A172 (cell line): ENCODE data around the gene CDKL4. TPM values are rescaled to one million over a fixed set of nuclear protein-coding genes. Genes with fewer than 3 reads are reported as not detected.
"Not testable (repeated sequence)": the region's sequence is repeated elsewhere in the genome, so short reads cannot be mapped to it uniquely, and the experiment has no call there.

Experiments
- DNase-seq: peaks from one replicate; pipeline ENCODE4 v3.0.0-alpha.2; 2015; ENCODE audit warnings: low spot score
- total RNA-seq: library from RNA; depleted of rRNA; stranded (reverse); fragments of >200 nt; shearing (Covaris generic); gene quantifications from 2 replicates; pipeline ENCODE4 v1.2.3, GENCODE V29; 2014; rRNA removed

Gene CDKL4
- total RNA-seq, 1 experiment from 2014 or later = not detected

GRCh38 chr2:39144416-39144815 lies 99.4 kb downstream of the CDKL4 start:
- DNase-seq = no peak

- DNase-seq = no peak
These were observed 100.7 kb downstream of the CDKL4 start for GRCh38 chr2:39142904-39143605.

GRCh38 chr2:39141334-39142271 lies 102.2 kb downstream of the CDKL4 start:
- peak; percentile 46 for DNase-seq

DNA sequence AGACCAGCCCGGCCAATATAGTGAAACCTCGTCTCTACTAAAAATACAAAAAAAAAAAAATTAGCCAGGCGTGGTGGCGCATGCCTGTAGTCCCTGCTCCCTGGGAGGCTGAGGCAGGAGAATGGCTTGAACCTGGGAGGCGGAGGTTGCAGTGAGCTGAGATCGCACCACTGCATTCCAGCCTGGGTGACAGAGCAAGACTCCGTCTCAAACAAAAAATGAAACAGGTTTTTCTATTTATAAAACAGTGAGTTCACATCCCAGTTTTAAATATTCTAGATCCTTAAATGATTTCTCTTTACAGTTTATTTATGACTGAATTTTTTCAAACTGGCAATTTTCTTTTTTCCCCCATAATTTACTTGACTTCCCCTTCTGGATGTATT lies 102.8 kb downstream of the CDKL4 start:
- DNase-seq = not testable (repeated sequence)

GRCh38 chr2:39140322-39140847 lies 103.4 kb downstream of the CDKL4 start:
- no peak for DNase-seq

DNA sequence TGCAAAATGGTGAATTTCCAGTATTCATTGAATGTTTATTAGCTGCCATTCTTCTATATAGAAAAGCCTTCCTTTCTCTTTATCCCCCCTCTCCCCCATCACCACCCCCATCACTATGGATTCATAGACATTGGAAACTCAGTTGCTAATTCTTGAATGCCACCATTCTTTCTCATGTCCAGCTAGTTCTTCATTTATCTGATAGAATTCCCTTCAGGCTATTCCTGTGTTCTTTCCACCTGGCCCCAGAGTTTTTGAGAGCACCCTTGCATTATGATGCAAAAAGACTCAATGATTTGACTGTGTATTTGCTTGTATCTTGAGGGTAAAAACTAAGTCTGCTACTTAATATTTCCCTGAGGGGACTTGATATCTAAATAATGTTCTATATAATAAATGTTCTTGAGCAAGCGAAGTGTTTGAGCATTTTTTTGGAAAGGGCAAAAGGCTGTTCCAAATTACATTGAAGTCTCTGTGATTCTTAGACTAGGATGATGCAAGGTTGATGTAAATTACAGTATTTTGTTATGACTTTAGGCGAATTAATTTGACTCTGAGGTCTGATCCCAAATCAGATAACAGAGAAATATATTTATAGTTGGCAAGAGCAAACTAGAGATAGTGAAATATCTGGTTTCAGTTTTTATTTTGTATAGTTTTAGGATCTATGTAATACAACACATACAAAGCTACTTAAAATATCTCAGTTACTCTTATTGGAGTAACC lies 104.1 kb downstream of the CDKL4 start:
- DNase-seq = no peak

DNA sequence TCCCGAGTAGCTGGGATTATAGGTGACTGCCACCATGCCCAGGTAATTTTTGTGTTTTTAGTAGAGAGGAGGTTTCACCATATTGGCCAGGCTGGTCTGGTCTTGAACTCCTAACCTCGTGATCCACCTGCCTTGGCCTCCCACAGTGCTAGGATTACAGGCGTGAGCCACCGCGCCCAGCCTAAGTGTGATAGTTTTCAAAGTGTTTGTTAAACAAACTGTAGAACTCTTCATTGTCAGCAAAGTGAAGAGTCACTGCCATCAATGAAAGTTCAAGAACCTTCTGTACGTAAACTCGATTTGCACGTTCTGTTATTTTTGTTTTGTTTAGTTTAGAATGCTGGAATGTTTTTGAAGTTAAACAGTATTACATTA lies 104.9 kb downstream of the CDKL4 start:
- no peak for DNase-seq

GRCh38 chr2:39138187-39138836 lies 105.5 kb downstream of the CDKL4 start:
- not testable (repeated sequence) for DNase-seq

DNA sequence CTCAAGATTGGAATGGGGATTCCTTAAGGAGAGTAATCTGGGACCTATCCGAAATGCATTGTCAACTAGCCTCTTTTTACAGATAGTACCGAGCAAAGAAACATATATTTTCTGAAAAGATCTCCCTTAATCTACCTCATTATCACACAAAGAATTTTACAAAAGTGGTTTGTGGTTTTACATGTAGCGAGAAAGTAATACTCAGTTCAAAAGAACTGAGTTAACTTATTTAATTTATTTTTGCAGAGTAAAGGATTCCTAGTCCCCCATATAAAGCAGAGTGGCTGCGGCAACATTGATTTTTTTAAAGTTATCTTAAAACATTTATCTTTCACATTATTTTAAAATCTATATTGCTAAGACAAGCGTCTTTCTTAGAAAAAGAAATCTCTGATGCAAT lies 107.0 kb downstream of the CDKL4 start:
- no peak for DNase-seq

DNA sequence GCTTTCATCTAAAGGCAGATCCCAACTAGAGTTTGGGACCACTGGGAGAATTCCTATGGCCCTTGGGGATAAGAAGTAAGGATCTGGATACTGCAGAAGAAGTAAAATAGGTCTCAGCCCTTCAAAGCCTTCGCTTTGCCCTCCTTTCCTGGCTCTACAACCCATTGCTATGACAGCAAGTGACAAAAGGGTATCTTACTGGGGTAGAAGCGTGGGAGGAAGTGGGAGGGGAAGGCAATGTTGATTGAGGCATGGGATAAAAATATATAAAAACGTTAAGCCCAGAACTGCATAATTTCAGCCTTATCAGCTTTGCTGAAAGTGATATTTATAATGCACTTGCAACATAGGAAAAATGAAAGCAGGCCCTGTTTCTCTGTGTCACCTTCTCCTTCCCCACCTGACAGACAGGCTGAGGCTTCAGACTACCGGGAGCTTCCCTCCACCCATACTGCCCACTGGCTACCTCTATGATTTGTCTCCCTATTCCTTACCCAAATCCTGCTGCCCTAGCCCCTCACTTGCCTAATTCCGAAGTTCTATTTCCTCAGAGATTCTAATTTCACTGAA lies 108.0 kb downstream of the CDKL4 start:
- no peak for DNase-seq

DNA sequence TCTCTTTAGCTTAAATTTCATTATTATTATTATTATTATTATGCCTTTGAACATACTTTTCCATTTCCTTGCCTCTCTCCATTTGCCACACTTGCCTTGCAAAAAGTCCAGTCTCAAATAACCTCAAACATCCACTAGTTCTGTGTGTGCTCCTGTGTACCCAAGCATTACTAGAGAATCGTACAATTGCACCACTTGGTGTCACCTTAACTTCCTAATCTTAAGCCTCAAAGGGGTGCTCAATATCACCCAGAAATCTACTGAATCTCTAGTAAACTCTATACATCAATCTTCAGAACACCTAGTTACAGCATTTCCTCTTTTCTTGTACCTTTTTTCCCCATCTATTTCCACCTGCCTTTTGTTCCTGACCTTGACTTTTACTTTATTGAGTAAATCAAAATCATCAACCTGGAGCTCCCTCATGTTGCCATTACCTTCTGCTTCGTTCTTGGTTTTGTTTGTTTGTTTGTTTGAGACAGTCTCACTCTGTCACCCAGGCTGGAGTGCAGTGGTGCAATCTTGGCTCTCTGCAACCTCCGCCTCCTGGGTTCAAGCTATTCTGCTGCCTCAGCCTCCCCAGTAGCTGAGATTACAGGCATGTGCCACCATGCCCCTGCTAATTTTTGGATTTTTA lies 110.4 kb downstream of the CDKL4 start:
- DNase-seq = no peak

DNA sequence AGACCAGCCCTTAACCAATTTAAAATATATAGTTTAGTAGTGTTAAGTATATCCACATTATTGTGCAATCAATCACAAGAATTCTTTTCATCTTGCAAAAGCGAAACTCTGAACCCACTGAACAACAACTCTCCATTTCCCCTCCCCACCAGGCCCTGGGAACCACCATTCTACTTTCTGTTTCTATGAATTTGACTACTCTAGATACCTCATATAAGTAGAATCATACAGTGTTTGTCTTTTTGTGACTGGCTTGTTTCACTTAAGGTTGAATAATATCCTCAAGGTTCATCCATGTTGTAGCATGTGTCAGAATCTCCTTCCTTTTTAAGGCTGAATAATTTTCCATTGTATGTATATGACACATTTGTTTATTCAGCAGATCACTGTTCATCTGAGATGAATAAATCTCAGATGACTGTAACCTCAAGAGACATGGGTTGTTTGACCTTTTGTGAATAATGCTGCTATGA lies 114.8 kb downstream of the CDKL4 start:
- DNase-seq = no peak

DNA sequence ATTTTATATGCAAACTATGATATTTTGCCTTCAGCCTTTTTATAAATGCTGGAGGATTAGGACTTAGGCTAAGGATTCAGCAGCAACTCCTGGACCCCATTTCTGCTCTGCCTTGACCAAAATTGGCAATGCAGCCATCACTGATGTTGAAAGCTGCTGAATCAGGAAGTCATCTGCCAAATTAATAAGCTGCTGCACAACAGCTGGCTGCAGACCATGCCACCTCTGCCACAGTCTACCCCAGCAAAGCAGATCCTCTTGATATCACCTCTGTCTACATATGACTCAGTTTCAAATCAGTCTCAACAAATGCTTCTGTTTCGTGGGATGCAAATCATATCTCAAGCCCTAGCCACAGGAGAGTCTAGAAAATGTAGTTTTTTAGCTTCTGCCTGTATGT lies 115.8 kb downstream of the CDKL4 start:
- no peak for DNase-seq

Other genes with a start within 250 kb of the CDKL4 start
- 10.3 and 14.1 TPM in 2 replicates for gene SOS1, start 122.9 kb downstream of the CDKL4 start, total RNA-seq
- 29.1 and 32.7 TPM in 2 replicates for gene MAP4K3, start 193.3 kb upstream of the CDKL4 start, total RNA-seq